Gastrocnemius medialis (tissue), 4 donors: Measurements from ENCODE around the gene KHDC1L. TPM values are rescaled to one million over a fixed set of nuclear protein-coding genes. Genes with fewer than 3 reads are reported as not detected.
"Not testable (repeated sequence)": the region's sequence is repeated elsewhere in the genome, so short reads cannot be mapped to it uniquely, and the experiment has no call there.

Experiments used
- ATAC-seq, 2 donors: fragments of 150-250 bp; one replicate each; pipeline ENCODE4 v1.9.1; 2016
- DNase-seq, 2 donors: peaks; one replicate each; pipeline ENCODE4 v3.0.0-alpha.2; 2019
- H3K27ac ChIP-seq, 4 donors: fragments of 200-600 bp; sonication (generic); 1 replicate in 1 of 4; 2 replicates in 3 of 4; pipeline ENCODE4 v1.5.1; 2016 to 2018; ENCODE audit warnings: mild to moderate bottlenecking in 2 of 4, moderate library complexity in 1 of 4
- H3K27me3 ChIP-seq, 3 donors: fragments of 200-600 bp; sonication (generic) in 2 of 3; 1 replicate in 1 of 3; 2 replicates in 2 of 3; pipeline versions ENCODE4 v1.5.1 to v1.6.0; 2016 to 2019; ENCODE audit warnings: mild to moderate bottlenecking in 1 of 3, moderate library complexity in 1 of 3
- H3K36me3 ChIP-seq, 2 donors: fragments of 200-600 bp; sonication (generic) in 1 of 2; one replicate each; pipeline ENCODE4 v1.5.1; 2017 to 2018
- H3K4me1 ChIP-seq, 2 donors: fragments of 200-600 bp; sonication (generic) in 1 of 2; one replicate each; pipeline ENCODE4 v1.5.1; 2016 to 2017; ENCODE audit warnings: mild to moderate bottlenecking in 2 of 2
- H3K4me3 ChIP-seq, 4 donors: fragments of 200-600 bp; sonication (generic) in 3 of 4; 1 replicate in 1 of 4; 2 replicates in 3 of 4; pipeline ENCODE4 v1.5.1; 2016 to 2019; ENCODE audit warnings: mild to moderate bottlenecking in 2 of 4
- H3K9me3 ChIP-seq, 3 donors: fragments of 200-600 bp; sonication (generic) in 2 of 3; 1 replicate in 1 of 3; 2 replicates in 2 of 3; pipeline ENCODE4 v1.5.1; 2016 to 2019
- POLR2A ChIP-seq, 2 donors: fragments of 450-650 bp; IDR thresholded peaks; one replicate each; pipeline ENCODE4 v1.6.1; 2017; ENCODE audit warnings: antibody characterized with exemption in 2 of 2, mild to moderate bottlenecking in 2 of 2, moderate library complexity in 2 of 2
- in situ Hi-C, 4 donors: fragments of 200-750 bp; cut with MboI; loops; one replicate each; pipeline versions ENCODE4 v1.15.0 to v1.8.0; 2017; ENCODE audit warnings: low sequenced_read_pairs in 4 of 4
- intact Hi-C: fragments of 100-400 bp; cut with DNase I; formaldehyde crosslinking; loops from one replicate; pipeline ENCODE4 v1.15.1; 2023; ENCODE audit warnings: low total_unique reads
- total RNA-seq, 4 donors: library from RNA; depleted of rRNA; stranded (reverse); fragments of >200 nt; gene quantifications; one replicate each; pipeline versions ENCODE4 v1.1.0 to v1.2.3, GENCODE V29; 2016
- TF ChIP-seq, protein P1 (sequence below), 5 experiments: fragments of 450-650 bp in 3 of 5; fragments of 200-600 bp in 2 of 5; sonication (generic) in 2 of 5; IDR thresholded peaks in 4 of 5; conservative IDR thresholded peaks in 1 of 5; 1 replicate in 4 of 5; 2 replicates in 1 of 5; pipeline ENCODE4 v1.5.1; 2016 to 2019; ENCODE audit warnings: antibody characterized with exemption in 5 of 5, mild to moderate bottlenecking in 3 of 5, moderate library complexity in 3 of 5

Gene KHDC1L
- total RNA-seq, 4 donors from 2014 or later = not detected

DNA sequence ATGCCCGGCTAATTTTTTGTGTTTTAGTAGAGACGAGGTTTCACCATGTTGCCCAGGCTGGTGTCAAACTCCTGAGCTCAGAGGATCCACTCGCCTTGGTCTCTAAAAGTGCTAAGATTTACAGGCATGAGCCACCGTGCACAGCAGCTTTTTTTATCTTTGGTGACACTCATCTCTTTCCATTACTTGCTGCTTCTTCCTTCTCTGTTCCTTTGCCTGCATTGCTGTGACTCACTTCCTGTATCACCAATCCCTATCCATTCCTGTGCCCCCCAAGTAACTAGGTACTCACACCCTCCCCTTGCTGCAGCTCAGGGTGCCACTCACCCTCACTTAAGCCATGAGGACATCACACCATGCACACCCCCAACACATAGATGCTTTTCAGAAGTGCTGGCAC is 24.6 kb downstream of the KHDC1L start:
- ATAC-seq = no peak
- in situ Hi-C loops (no loop called here), intact Hi-C loops (no loop called here)
- H3K9me3 ChIP-seq = no peaks in the 10 kb centered on the region
- no peaks in the 10 kb centered on the region for H3K27me3 ChIP-seq
- H3K27ac ChIP-seq = no peak overlapping the region
- H3K4me3 ChIP-seq = no peak overlapping the region
- no peak for DNase-seq
- H3K4me1 ChIP-seq = peaks cover 0 to 8% of the 10 kb centered on the region in 2 donors
- TF ChIP-seq POLR2A (IDR thresholded peaks at IDR 0.05) = no peak
- TF ChIP-seq, protein P1, sequence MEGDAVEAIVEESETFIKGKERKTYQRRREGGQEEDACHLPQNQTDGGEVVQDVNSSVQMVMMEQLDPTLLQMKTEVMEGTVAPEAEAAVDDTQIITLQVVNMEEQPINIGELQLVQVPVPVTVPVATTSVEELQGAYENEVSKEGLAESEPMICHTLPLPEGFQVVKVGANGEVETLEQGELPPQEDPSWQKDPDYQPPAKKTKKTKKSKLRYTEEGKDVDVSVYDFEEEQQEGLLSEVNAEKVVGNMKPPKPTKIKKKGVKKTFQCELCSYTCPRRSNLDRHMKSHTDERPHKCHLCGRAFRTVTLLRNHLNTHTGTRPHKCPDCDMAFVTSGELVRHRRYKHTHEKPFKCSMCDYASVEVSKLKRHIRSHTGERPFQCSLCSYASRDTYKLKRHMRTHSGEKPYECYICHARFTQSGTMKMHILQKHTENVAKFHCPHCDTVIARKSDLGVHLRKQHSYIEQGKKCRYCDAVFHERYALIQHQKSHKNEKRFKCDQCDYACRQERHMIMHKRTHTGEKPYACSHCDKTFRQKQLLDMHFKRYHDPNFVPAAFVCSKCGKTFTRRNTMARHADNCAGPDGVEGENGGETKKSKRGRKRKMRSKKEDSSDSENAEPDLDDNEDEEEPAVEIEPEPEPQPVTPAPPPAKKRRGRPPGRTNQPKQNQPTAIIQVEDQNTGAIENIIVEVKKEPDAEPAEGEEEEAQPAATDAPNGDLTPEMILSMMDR (IDR thresholded peaks at IDR 0.05 in 4 of 5, conservative IDR thresholded peaks at IDR 0.05 in 1 of 5) = no peak
- H3K36me3 ChIP-seq = peaks cover 0 to 5% of the 10 kb centered on the region in 2 donors

DNA sequence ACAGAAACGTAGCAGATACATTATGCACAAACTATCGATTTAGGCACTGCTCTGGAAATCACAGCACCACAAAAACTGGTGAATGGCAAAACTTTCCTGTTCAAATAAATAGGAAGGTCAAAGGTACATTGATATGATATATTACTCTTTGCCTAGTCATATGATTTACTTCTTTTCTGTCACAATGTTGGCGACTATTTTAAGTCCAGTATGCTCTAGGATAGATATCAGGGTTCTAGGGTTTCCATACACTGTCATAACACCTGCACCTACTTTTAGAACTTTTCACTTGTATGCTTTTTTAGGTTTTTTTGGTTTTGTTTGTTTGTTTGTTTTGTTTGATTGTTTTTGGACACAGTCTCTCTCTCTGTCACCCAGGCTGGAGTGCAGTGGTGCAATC is 25.0 kb downstream of the KHDC1L start:
- Histone ChIP-seq H3K27me3 (no peaks in the 10 kb centered on the region), H3K9me3 (no peaks in the 10 kb centered on the region), H3K4me1 (peaks cover 0 to 8% of the 10 kb centered on the region in 2 donors), H3K27ac (no peak overlapping the region), H3K36me3 (peaks cover 0 to 10% of the 10 kb centered on the region in 2 donors), H3K4me3 (no peak overlapping the region)
- in situ Hi-C loops = no loop called here
- DNase-seq = no peak
- no peak for ATAC-seq
- TF ChIP-seq, protein P1 (IDR thresholded peaks at IDR 0.05 in 4 of 5, conservative IDR thresholded peaks at IDR 0.05 in 1 of 5) = no peak
- no peak for TF ChIP-seq POLR2A (IDR thresholded peaks at IDR 0.05)
- intact Hi-C loops = no loop called here

DNA sequence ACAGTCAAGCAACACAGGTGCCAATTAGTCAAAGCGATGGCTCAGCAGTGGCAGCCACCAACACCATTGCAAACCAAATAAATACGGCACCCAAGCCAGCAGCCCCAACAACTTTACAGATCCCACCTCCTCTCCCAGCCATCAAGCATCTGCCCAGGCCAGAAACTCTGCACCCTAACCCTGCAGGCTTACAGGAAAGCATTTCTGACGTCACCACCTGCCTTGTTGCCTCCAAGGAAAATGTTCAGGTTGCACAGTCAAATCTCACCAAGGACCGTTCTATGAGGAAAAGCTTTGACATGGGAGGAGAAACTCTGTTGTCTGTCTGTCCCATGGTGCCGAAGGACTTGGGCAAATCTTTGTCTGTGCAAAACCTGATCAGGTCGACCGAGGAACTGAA is 30.6 kb downstream of the KHDC1L start:
- H3K4me1 ChIP-seq = peaks cover 0 to 4% of the 10 kb centered on the region in 2 donors
- ATAC-seq = no peak
- H3K36me3 ChIP-seq = peaks cover 0 to 18% of the 10 kb centered on the region in 2 donors
- no peak overlapping the region for H3K27ac ChIP-seq
- no peaks in the 10 kb centered on the region for H3K27me3 ChIP-seq
- in situ Hi-C loops = no loop called here
- intact Hi-C loops = no loop called here
- H3K9me3 ChIP-seq = no peaks in the 10 kb centered on the region
- no peak overlapping the region for H3K4me3 ChIP-seq
- TF ChIP-seq, protein P1 (IDR thresholded peaks at IDR 0.05 in 4 of 5, conservative IDR thresholded peaks at IDR 0.05 in 1 of 5) = no peak
- no peak for TF ChIP-seq POLR2A (IDR thresholded peaks at IDR 0.05)
- no peak for DNase-seq

GRCh38 chr6:73193302-73193701 is 32.0 kb downstream of the KHDC1L start:
- H3K4me1 ChIP-seq, ATAC-seq, intact Hi-C loops, in situ Hi-C loops, H3K9me3 ChIP-seq, H3K27me3 ChIP-seq, H3K27ac ChIP-seq, DNase-seq, H3K4me3 ChIP-seq: not testable (repeated sequence)
- peaks cover 0 to 18% of the 10 kb centered on the region in 2 donors for H3K36me3 ChIP-seq

GRCh38 chr6:73182021-73182607 is 43.2 kb downstream of the KHDC1L start:
- in situ Hi-C loops = no loop called here
- H3K4me1 ChIP-seq = peaks cover 7 to 10% of the 10 kb centered on the region in 2 donors
- DNase-seq (no peak), ATAC-seq (no peak)
- H3K27me3 ChIP-seq = no peaks in the 10 kb centered on the region
- no peaks in the 10 kb centered on the region for H3K9me3 ChIP-seq
- no peak overlapping the region for H3K4me3 ChIP-seq
- TF ChIP-seq, protein P1 (IDR thresholded peaks at IDR 0.05 in 4 of 5, conservative IDR thresholded peaks at IDR 0.05 in 1 of 5) = no peak
- TF ChIP-seq POLR2A (IDR thresholded peaks at IDR 0.05) = no peak
- intact Hi-C loops = loop anchor here (5.0 kb wide), 1 partner anchor 560 kb away; the partner anchor contains the start of gene KCNQ5
- H3K27ac ChIP-seq = no peak overlapping the region
- H3K36me3 ChIP-seq = no peaks in the 10 kb centered on the region
